C1 segment of cervical spinal cord (tissue), 14 donors: ENCODE data around the gene SSBP3.
"Not testable (repeated sequence)": the region's sequence is repeated elsewhere in the genome, so short reads cannot be mapped to it uniquely, and the experiment has no call there.

Experiments
- DNase-seq, 14 donors: peaks; one replicate each; lab custom pipeline; 2025; lab: John Stamatoyannopoulos, UW

Gene SSBP3

DNA sequence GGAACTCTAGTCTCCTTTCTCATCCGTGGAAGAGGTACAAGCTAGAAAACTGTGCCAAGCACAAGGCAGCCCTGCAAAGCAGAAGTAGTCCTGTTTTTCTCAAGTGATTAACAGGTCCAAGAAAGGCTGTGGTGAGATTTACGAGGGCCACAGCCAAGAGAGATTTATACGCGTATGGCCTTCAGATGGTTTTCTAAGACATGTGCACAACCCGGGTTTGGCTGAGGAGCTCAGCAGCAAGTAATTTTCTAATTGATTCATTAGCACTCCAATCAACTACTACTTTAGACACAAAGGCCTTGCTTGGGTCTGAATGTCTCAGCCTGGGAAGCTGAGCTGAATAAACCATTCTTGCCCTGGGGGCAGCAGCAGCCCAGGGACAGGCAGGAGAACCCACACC lies 55.8 kb downstream of the SSBP3 start:
- DNase-seq = peak in 1 of 14 donors; percentile 27

GRCh38 chr1:54348700-54349021 lies 57.5 kb downstream of the SSBP3 start:
- no peak for DNase-seq

GRCh38 chr1:54347955-54348699 lies 58.1 kb downstream of the SSBP3 start:
- no peak for DNase-seq

DNA sequence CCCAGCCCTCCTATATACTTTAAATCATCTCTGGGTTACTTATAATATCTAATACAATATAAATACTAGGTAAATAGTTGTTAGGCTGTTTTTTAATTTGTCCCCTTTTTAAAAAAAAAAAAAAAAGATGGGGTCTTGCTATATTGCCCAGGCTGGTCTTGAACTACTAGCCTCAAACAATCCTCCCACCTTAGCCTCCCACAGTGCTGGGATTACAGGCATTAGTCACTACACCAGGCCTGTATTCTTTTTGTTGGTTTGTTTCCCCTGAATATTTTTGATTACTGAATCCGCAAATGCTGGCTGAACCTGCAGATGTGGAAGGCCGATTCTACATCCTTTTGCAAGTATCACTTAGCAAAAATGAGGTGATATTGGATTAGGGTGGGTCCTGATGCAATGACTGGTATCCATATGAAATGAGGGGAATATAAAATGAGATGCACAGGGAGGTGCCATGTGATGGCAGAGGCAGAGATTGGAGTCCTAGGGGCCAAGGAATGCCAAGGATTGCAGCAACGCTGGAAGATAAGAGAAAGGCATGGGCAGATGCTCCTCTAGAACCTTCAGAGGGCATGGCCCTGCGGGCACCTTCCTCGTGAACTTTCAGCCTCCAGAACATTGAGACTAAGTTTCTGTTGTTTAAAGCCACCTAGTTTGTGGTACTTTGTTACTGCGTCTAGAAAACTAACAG lies 58.8 kb downstream of the SSBP3 start:
- DNase-seq = no peak

DNA sequence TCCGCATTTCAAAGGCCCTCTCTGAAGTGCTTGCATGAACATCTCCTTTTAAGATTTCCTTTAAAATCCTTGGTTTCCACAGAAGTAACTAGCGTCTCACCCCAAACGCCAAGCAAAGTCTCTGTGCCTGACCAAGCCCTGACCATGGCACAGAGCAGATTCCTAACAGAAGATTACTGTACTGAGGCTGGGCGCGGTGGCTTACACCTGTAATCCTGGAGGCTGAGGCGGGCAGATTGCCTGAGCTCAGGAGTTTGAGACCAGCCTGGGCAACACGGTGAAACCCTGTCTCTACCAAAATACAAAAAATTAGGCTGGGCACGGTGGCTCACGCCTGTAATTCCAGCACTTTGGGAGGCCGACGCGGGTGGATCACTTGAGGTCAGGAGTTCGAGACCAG lies 60.6 kb downstream of the SSBP3 start:
- not testable (repeated sequence) for DNase-seq

DNA sequence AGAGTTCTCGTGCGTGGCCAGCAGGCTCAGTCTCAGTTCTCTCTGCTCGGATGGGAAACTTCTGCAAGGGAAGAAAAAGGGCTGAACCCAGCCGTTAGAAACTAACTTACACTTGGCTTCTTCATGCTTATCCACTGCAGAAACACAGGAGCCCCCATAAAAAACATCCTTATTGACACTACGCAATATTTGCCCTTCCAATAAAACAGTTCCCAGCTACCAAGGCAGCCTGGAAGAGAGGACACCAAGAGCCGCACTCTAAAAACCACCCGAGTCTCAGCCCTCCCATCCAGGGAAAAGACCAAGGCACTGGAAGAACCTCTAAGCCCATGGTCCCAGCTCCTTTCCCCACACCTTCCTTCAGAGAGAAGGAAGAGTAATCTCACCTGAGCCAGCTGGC lies 61.1 kb downstream of the SSBP3 start:
- DNase-seq = no peak

DNA sequence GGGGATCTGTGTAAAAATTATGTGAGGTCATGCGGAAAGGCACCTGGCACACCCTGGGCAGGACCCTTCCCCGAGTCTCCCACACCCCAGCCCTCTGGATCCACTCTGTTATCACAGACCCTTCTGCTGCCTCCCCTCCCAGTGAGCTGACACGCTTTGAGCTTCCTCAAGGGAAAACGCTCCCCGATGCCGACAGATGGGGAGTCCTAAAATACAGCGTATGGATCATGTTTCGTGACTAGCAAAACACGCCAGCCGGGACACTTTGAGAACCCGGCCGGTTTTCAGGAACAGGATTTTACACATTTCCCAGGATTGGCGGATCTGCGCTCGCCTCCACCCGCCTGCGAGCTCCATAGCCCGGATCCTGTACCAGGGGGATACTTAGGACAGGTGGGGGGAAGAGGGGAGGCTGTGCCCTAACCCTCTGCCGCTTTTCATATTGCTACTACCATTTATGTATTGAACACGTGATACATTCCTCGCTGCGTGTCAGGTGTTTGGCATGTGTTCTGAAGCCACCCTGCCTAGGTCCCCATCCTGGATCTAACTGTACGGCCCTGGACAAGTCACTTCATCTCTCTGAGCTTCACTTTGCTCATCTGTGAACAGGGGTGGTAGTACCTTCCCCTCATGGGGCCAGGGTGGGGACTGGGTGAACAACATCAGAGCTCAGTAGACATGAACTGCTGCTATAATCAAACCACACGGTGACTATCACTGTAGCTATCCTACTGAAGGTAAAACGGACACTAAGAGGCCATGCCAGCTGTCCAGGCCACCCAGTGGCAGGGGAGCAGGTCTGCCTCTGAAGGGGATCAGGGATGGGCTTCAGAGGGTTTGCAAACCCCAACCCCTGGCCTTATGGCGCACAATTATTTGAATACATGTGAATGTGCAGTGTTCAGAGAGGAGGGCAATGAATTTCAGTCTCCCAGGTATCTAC lies 63.2 kb downstream of the SSBP3 start:
- DNase-seq = no peak

GRCh38 chr1:54342288-54342687 lies 63.9 kb downstream of the SSBP3 start:
- DNase-seq = no peak

GRCh38 chr1:54341763-54342162 lies 64.4 kb downstream of the SSBP3 start:
- no peak for DNase-seq

- DNase-seq = no peak
Observed at GRCh38 chr1:54340878-54341277, 65.3 kb downstream of the SSBP3 start.

- DNase-seq = no peak
Observed at GRCh38 chr1:54340434-54340833, 65.8 kb downstream of the SSBP3 start.

DNA sequence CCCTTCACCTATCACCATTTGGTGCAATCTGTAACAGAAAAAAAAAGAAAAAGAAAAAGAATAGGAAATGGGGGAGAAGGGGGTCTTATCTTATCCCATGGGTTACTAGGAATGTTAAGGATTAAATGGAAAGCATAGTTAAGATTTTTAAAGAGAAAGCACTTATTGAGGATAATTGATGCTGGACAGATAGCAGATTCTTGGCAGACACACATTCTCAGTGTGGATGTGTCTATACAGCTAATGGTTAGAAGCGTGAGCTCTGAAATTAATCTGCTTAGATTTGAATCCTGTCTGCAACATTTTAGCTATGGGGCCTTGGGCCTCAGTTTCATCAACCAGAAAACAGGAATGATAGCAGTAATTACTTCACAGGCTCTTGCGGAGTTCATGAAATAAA lies 67.1 kb downstream of the SSBP3 start:
- DNase-seq = no peak

- no peak for DNase-seq
Observed at GRCh38 chr1:54338464-54338863, 67.7 kb downstream of the SSBP3 start.

DNA sequence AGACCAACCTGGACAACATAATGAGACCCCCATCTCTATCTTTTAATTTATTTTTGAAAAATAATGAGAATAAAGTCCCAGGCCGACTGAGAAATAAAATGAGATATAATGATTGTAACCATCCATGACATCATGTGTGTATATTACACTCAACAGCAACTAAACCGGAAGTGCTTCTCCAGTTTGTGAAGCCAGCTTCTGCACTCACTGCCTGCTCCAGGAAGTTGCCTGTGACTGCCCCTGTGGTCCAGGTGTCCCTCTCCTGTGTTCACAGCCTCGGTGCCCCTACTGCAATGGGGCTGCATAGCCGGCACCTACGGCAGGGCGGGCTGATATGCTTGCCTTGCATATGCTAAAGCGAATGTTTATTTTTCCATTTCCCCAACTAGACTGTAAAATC lies 68.3 kb downstream of the SSBP3 start:
- no peak for DNase-seq

GRCh38 chr1:54337034-54337433 lies 69.2 kb downstream of the SSBP3 start:
- DNase-seq = no peak

GRCh38 chr1:54336116-54336515 lies 70.1 kb downstream of the SSBP3 start:
- no peak for DNase-seq

DNA sequence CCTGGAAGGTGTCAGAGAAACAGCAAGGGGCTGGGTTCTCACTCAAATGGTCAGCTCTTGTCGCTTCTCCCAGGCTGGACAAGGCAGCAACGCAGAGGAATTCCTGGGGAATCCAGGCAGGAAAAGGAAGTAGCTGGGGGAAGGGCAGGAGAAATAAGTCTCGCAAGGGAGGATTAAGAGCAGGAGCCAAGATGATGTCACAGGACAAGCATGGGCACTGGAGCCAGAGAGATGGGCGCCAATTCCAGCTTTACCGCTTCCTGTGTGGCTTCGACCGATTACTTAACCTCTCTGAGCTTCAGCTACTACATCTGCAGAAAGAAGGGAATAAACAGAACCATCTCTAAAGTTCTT lies 70.5 kb downstream of the SSBP3 start:
- DNase-seq = peak in 1 of 14 donors; percentile 39

DNA sequence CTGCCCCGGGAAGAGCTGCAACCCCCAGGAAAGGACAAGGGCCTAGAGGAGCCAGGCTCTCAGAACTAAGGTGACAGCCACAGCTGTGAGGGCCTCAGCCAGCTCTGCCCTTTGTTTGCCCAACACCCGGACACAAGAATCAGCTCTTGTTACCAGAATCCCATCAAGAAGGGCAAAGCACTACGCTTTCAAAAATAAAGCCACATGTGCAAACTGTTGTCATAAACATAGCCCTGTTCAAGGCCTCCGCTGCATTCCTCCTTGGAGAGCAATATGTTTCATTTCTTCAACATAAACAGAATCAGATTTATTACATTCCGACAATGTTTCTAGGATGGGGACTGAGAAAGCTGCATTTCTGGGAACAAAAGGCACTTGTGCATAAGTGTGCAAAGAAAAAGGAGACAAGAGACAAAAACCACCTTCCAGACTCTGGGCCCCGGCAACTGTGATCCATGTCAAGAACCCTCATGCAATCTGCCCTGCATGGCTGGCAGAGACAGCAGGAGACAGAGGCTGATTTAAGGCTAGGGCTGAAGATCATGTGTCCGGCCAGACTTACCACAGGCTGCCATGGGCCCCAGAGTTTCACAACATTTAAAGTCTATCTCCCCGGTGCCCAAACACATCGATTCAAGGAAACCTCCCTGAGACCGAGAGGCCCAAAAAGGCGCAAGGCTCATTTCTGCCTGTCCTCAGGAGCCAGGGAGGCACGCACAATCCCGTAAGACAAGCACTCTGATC lies 71.0 kb downstream of the SSBP3 start:
- DNase-seq = peak in 9 of 14 donors; percentile 18 to 40 (median 29)

DNA sequence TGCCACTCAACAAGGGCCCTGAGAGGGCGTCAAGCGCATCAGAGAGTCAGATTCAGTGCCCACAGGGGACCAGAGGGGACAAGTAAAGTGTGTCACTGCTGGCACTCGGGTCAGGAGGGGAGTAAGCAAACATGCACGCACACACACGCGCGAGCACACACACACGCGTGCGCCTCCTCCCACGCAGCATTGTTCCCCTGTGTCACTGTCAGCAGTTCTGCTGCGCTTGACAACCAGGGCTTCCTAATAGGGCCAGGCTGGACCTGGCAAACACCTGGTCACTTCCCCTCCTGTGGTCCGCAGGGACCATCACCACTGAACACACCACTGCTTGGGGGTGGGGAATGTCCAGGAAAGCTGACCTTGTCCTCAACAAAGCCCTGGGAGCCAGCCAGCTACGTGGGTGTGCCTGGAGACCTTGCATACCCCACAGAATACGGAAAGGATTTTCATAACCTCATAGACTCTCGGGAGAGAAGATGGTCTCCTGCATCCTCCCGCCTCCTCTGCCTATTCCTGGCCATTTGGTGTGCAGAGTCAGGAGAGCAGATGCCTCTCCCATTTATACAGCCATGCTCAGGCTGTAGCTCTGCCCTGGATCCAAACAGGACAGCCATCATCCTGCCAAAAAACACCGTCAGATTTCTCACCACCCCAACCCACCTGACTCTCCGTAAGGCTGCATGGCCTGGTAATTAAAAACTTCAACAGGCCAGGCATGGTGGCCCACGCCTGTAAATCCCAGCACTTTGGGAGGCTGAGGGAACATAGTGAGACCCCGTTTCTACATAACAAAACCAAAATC lies 73.2 kb downstream of the SSBP3 start:
- DNase-seq = peak in 1 of 14 donors; percentile 86

DNA sequence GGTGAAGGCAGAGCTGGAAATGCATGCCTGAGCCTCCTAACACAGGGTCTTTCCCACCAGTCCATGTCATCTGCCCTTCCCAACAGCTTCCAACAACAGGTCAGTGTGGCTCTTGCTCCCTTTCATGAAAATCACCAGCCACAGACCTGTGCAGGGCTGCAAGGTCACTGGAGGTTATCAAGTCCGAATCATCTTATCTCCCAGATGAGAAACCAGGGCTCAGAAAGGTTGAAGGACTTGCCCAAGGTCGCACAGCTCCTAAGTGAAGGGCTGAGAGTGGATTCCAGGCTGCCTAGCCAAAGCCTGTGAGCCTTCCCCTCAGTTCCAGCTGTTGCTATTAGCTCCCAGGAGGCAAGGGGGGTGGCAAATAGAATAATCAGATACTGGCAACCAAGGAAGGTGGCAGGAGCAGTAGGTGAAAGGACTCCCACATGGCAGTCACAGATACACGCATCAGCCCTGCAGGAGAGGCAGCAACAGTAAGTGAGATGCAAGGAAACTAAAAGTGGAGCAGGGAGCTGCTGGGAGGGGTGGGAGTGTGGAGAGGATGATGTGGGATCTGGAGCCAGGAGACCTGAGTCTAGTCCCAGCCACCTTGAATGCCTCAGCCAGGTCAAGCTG lies 74.2 kb downstream of the SSBP3 start:
- DNase-seq = no peak
